Astrocyte (in vitro differentiated cells and primary cell): Measurements from ENCODE around the gene DPAGT1. TPM values are rescaled to one million over a fixed set of nuclear protein-coding genes. Genes with fewer than 3 reads are reported as not detected.

ENCODE experiments used
- DNase-seq: peaks from one replicate; pipeline ENCODE4 v3.0.0-alpha.2; 2010; ENCODE audit warnings: low read depth
- FAIRE-seq: peaks from 2 replicates; lab custom pipeline; 2011; peaks lifted over from hg19 to GRCh38; lab: Jason Lieb, UNC
- H2AFZ ChIP-seq: 2 replicates; pipeline ENCODE4 v1.6.0; 2012; ENCODE audit warnings: low read depth, low read length, inconsistent platforms
- H3K27ac ChIP-seq: 2 replicates; pipeline ENCODE4 v1.5.1; 2011; ENCODE audit warnings: low read depth, low read length, inconsistent platforms
- H3K27me3 ChIP-seq: 2 replicates; pipeline ENCODE4 v1.6.0; 2011; ENCODE audit warnings: low read length, inconsistent platforms; ENCODE audit not compliant: insufficient read depth
- H3K36me3 ChIP-seq: 2 replicates; pipeline ENCODE4 v1.5.1; 2011; ENCODE audit warnings: low read length, inconsistent platforms; ENCODE audit not compliant: insufficient read depth
- H3K4me1 ChIP-seq: 2 replicates; pipeline ENCODE4 v1.5.1; 2011; ENCODE audit warnings: low read length, inconsistent platforms; ENCODE audit not compliant: insufficient read depth
- H3K4me2 ChIP-seq: 2 replicates; pipeline ENCODE4 v1.6.0; 2012; ENCODE audit warnings: low read length, inconsistent platforms
- H3K4me3 ChIP-seq: 2 replicates; pipeline ENCODE4 v1.5.1; 2011; ENCODE audit warnings: low read depth, mild to moderate bottlenecking, low read length, inconsistent platforms; ENCODE audit not compliant: insufficient read depth
- H3K79me2 ChIP-seq: 2 replicates; pipeline ENCODE4 v1.6.0; 2012; ENCODE audit warnings: mild to moderate bottlenecking, low read length, inconsistent platforms; ENCODE audit not compliant: insufficient read depth
- H3K9ac ChIP-seq: 2 replicates; pipeline ENCODE4 v1.6.0; 2012; ENCODE audit warnings: mild to moderate bottlenecking, low read length, inconsistent platforms
- H3K9me3 ChIP-seq: 2 replicates; pipeline ENCODE4 v1.5.1; 2012; ENCODE audit warnings: low read depth, mild to moderate bottlenecking, low read length, inconsistent platforms; ENCODE audit not compliant: insufficient read depth
- H4K20me1 ChIP-seq: 2 replicates; pipeline ENCODE4 v1.6.0; 2012; ENCODE audit warnings: low read length, inconsistent platforms; ENCODE audit not compliant: insufficient read depth
- H3K27ac Mint-ChIP-seq: one replicate; pipeline ENCODE4 v1.8.0; 2021; ENCODE audit warnings: mild to moderate bottlenecking, mixed read lengths; ENCODE audit not compliant: unreplicated experiment
- H3K27me3 Mint-ChIP-seq: one replicate; pipeline ENCODE4 v1.8.0; 2021; ENCODE audit warnings: low read depth, mixed read lengths; ENCODE audit not compliant: unreplicated experiment
- H3K36me3 Mint-ChIP-seq: one replicate; pipeline ENCODE4 v1.8.0; 2021; ENCODE audit warnings: low read depth, mixed read lengths; ENCODE audit not compliant: unreplicated experiment
- H3K4me1 Mint-ChIP-seq: one replicate; pipeline ENCODE4 v1.8.0; 2021; ENCODE audit warnings: low read depth, mixed read lengths; ENCODE audit not compliant: unreplicated experiment
- H3K4me3 Mint-ChIP-seq: one replicate; pipeline ENCODE4 v1.8.0; 2021; ENCODE audit warnings: mild to moderate bottlenecking, moderate library complexity, mixed read lengths; ENCODE audit not compliant: unreplicated experiment
- H3K9me3 Mint-ChIP-seq: one replicate; pipeline ENCODE4 v1.8.0; 2021; ENCODE audit warnings: mild to moderate bottlenecking, mixed read lengths; ENCODE audit not compliant: unreplicated experiment
- CTCF ChIP-seq: IDR thresholded peaks from 2 replicates; pipeline ENCODE4 v1.5.1; 2011; ENCODE audit warnings: low read depth, mild to moderate bottlenecking, inconsistent platforms, low read length, moderate library complexity; ENCODE audit not compliant: insufficient read depth
- EZH2 ChIP-seq: IDR thresholded peaks from 2 replicates; pipeline ENCODE4 v1.6.1; 2012; ENCODE audit warnings: mild to moderate bottlenecking, low read length, inconsistent platforms; ENCODE audit not compliant: insufficient read depth
- total RNA-seq: library from RNA; stranded (reverse); gene quantifications from 2 replicates; pipeline ENCODE4 v1.2.1, GENCODE V29; 2021

Gene DPAGT1
- total RNA-seq, 1 donor from 2014 or later: 44.1 TPM

- Histone ChIP-seq H2AFZ (no peak overlapping the region), H3K4me2 (no peak overlapping the region)
These were observed 46.1 kb upstream of the DPAGT1 start for GRCh38 chr11:119147604-119148333.

GRCh38 chr11:119145551-119145950 lies 43.9 kb upstream of the DPAGT1 start:
- Mint-ChIP-seq H3K27ac (no peak overlapping the region), H3K36me3 (no peaks in the 10 kb centered on the region), H3K4me1 (no peaks in the 10 kb centered on the region), H3K27me3 (peaks cover 38% of the 10 kb centered on the region), H3K9me3 (peaks cover 4% of the 10 kb centered on the region), H3K4me3 (no peak overlapping the region)
- H3K27ac ChIP-seq: no peak overlapping the region
- peaks cover 11% of the 10 kb centered on the region for H3K27me3 ChIP-seq
- TF ChIP-seq EZH2 (no peak), CTCF (no peak)
- no peak overlapping the region for H3K9ac ChIP-seq
- H2AFZ ChIP-seq: no peak overlapping the region
- FAIRE-seq: no peak
- H4K20me1 ChIP-seq: no peaks in the 10 kb centered on the region
- no peaks in the 10 kb centered on the region for H3K36me3 ChIP-seq
- no peaks in the 10 kb centered on the region for H3K79me2 ChIP-seq
- no peak overlapping the region for H3K4me3 ChIP-seq
- H3K4me2 ChIP-seq: no peak overlapping the region
- H3K9me3 ChIP-seq: no peaks in the 10 kb centered on the region
- no peak for DNase-seq
- peaks cover 9% of the 10 kb centered on the region for H3K4me1 ChIP-seq

More at GRCh38 chr11:119147604-119148333, 46.1 kb upstream of the DPAGT1 start:
- Mint-ChIP-seq H3K4me3 (peak overlapping the region; percentile 55), H3K4me1 (no peaks in the 10 kb centered on the region), H3K27ac (no peak overlapping the region), H3K36me3 (no peaks in the 10 kb centered on the region), H3K9me3 (peaks cover 2% of the 10 kb centered on the region), H3K27me3 (peaks cover 50% of the 10 kb centered on the region)
- peaks cover 9% of the 10 kb centered on the region for H3K4me1 ChIP-seq
- H3K9ac ChIP-seq: no peak overlapping the region
- no peak overlapping the region for H3K4me3 ChIP-seq
- no peak for TF ChIP-seq CTCF
- no peak for TF ChIP-seq EZH2
- no peaks in the 10 kb centered on the region for H4K20me1 ChIP-seq
- H3K36me3 ChIP-seq: no peaks in the 10 kb centered on the region
- H3K27me3 ChIP-seq: peaks cover 11% of the 10 kb centered on the region
- no peak overlapping the region for H3K27ac ChIP-seq
- no peaks in the 10 kb centered on the region for H3K9me3 ChIP-seq
- FAIRE-seq: no peak
- no peaks in the 10 kb centered on the region for H3K79me2 ChIP-seq
- DNase-seq: no peak

- peak overlapping the region; percentile 37 for H3K4me2 ChIP-seq
These were observed 43.3 kb upstream of the DPAGT1 start for GRCh38 chr11:119144825-119145486.

More at GRCh38 chr11:119144825-119145486, 43.3 kb upstream of the DPAGT1 start:
- no peak overlapping the region for H3K4me3 Mint-ChIP-seq
- Histone ChIP-seq H3K9me3 (no peaks in the 10 kb centered on the region), H2AFZ (peak overlapping the region; percentile 58), H3K9ac (no peak overlapping the region), H3K4me3 (no peak overlapping the region), H3K36me3 (no peaks in the 10 kb centered on the region), H4K20me1 (no peaks in the 10 kb centered on the region), H3K79me2 (no peaks in the 10 kb centered on the region), H3K27ac (no peak overlapping the region), H3K4me1 (peaks cover 9% of the 10 kb centered on the region), H3K27me3 (peaks cover 11% of the 10 kb centered on the region)
- no peak overlapping the region for H3K27ac Mint-ChIP-seq
- no peaks in the 10 kb centered on the region for H3K4me1 Mint-ChIP-seq
- H3K9me3 Mint-ChIP-seq: peaks cover 1% of the 10 kb centered on the region
- H3K27me3 Mint-ChIP-seq: peaks cover 33% of the 10 kb centered on the region
- FAIRE-seq (peak; percentile 13), DNase-seq (peak; percentile 47)
- no peaks in the 10 kb centered on the region for H3K36me3 Mint-ChIP-seq
- peak; percentile 39 for TF ChIP-seq CTCF
- no peak for TF ChIP-seq EZH2
